ENCODE data around the gene KRTAP5-8.

- TF ChIP-seq CTCF (conservative IDR thresholded peaks at IDR 0.05 in 1 of 2, IDR thresholded peaks at IDR 0.05 in 1 of 2; ENCODE audit: low read depth in 1 of 2, low read length in 2 of 2), result no peak
- no peak for TF ChIP-seq EZH2 (IDR thresholded peaks at IDR 0.05; ENCODE audit: low read length, missing control alignments)
These were observed 36.6 kb downstream of the KRTAP5-8 start for GRCh38 chr11:71574418-71574817.

Measured in fibroblast of lung (primary cell).